ENCODE data around the gene SCAMP5. TPM values are rescaled to one million over a fixed set of nuclear protein-coding genes. Genes with fewer than 3 reads are reported as not detected.

Gene SCAMP5
- total RNA-seq, 1 experiment from 2014 or later, result 7.0 TPM

GRCh38 chr15:75054172-75054897, 59.0 kb downstream of the SCAMP5 start:
- Histone ChIP-seq H3K9me3 (ENCODE audit: low read length) (no peaks in the 10 kb centered on the region), H3K4me1 (ENCODE audit: insufficient read depth, low read length) (no peaks in the 10 kb centered on the region), H3F3A (ENCODE audit: low read length, unreplicated experiment) (no peaks in the 10 kb centered on the region), H3K27me3 (ENCODE audit: low read length) (no peaks in the 10 kb centered on the region), H3K4me2 (ENCODE audit: low read length) (no peak overlapping the region), H4K20me1 (ENCODE audit: low read length) (no peaks in the 10 kb centered on the region), H3K36me3 (ENCODE audit: low read depth, low read length) (no peaks in the 10 kb centered on the region), H3K9me2 (replicated peaks; ENCODE audit: low read length) (no peaks in the 10 kb centered on the region), H3K79me2 (ENCODE audit: low read length) (no peaks in the 10 kb centered on the region), H3K9ac (ENCODE audit: low read length) (no peak overlapping the region), H3K27ac (ENCODE audit: low read length) (no peak overlapping the region), H2AFZ (ENCODE audit: low read length) (no peak overlapping the region), H3K4me3 (ENCODE audit: low read length) (no peak overlapping the region)
- peak; percentile 11; the same call in 1 of the 2 replicates for ATAC-seq
- no peak for TF ChIP-seq EZH2phosphoT487 (IDR thresholded peaks at IDR 0.05; ENCODE audit: borderline replicate concordance, low read length)
- no peak for TF ChIP-seq CTCF (conservative IDR thresholded peaks at IDR 0.05; ENCODE audit: low read depth, low read length)
- no peak for TF ChIP-seq EZH2 (IDR thresholded peaks at IDR 0.05; ENCODE audit: low read length, unreplicated experiment)
- ChIA-PET POLR2A (ENCODE audit: unreplicated experiment) (no interaction called here), CTCF (no interaction called here)
- BruUV-seq (replicated peaks), result no TSS peak
- intact Hi-C loops (cut with micrococcal nuclease), result no loop called here
- no peak for DNase-seq

GRCh38 chr15:75056036-75056435, 60.7 kb downstream of the SCAMP5 start:
- H2AFZ ChIP-seq (ENCODE audit: low read length), result no peak overlapping the region
- no peak overlapping the region for H3K27ac ChIP-seq (ENCODE audit: low read length)
- H3K4me1 ChIP-seq (ENCODE audit: insufficient read depth, low read length), result no peaks in the 10 kb centered on the region
- BruUV-seq (replicated peaks), result no TSS peak
- ChIA-PET POLR2A (ENCODE audit: unreplicated experiment) (no interaction called here), CTCF (no interaction called here)
- intact Hi-C loops (cut with micrococcal nuclease), result no loop called here
- H3K9ac ChIP-seq (ENCODE audit: low read length), result no peak overlapping the region
- TF ChIP-seq EZH2 (IDR thresholded peaks at IDR 0.05; ENCODE audit: low read length, unreplicated experiment) (no peak), EZH2phosphoT487 (IDR thresholded peaks at IDR 0.05; ENCODE audit: borderline replicate concordance, low read length) (no peak), CTCF (conservative IDR thresholded peaks at IDR 0.05; ENCODE audit: low read depth, low read length) (no peak)
- ATAC-seq (no peak), DNase-seq (no peak)
- no peaks in the 10 kb centered on the region for H4K20me1 ChIP-seq (ENCODE audit: low read length)
- no peaks in the 10 kb centered on the region for H3K9me2 ChIP-seq (replicated peaks; ENCODE audit: low read length)
- H3K79me2 ChIP-seq (ENCODE audit: low read length), result no peaks in the 10 kb centered on the region
- H3K27me3 ChIP-seq (ENCODE audit: low read length), result no peaks in the 10 kb centered on the region
- no peaks in the 10 kb centered on the region for H3F3A ChIP-seq (ENCODE audit: low read length, unreplicated experiment)
- no peak overlapping the region for H3K4me2 ChIP-seq (ENCODE audit: low read length)
- H3K36me3 ChIP-seq (ENCODE audit: low read depth, low read length), result no peaks in the 10 kb centered on the region
- H3K9me3 ChIP-seq (ENCODE audit: low read length), result no peaks in the 10 kb centered on the region
- no peak overlapping the region for H3K4me3 ChIP-seq (ENCODE audit: low read length)

GRCh38 chr15:75058127-75058905, 63.0 kb downstream of the SCAMP5 start:
- no peaks in the 10 kb centered on the region for H3K9me3 ChIP-seq (ENCODE audit: low read length)
- no peaks in the 10 kb centered on the region for H4K20me1 ChIP-seq (ENCODE audit: low read length)
- intact Hi-C loops (cut with micrococcal nuclease), result no loop called here
- no peak for TF ChIP-seq EZH2 (IDR thresholded peaks at IDR 0.05; ENCODE audit: low read length, unreplicated experiment)
- TF ChIP-seq EZH2phosphoT487 (IDR thresholded peaks at IDR 0.05; ENCODE audit: borderline replicate concordance, low read length), result no peak
- no peak for TF ChIP-seq CTCF (conservative IDR thresholded peaks at IDR 0.05; ENCODE audit: low read depth, low read length)
- ChIA-PET CTCF (no interaction called here), POLR2A (ENCODE audit: unreplicated experiment) (no interaction called here)
- no peaks in the 10 kb centered on the region for H3K4me1 ChIP-seq (ENCODE audit: insufficient read depth, low read length)
- no TSS peak for BruUV-seq (replicated peaks)
- no peak overlapping the region for H3K27ac ChIP-seq (ENCODE audit: low read length)
- H3K36me3 ChIP-seq (ENCODE audit: low read depth, low read length), result no peaks in the 10 kb centered on the region
- no peak overlapping the region for H2AFZ ChIP-seq (ENCODE audit: low read length)
- no peaks in the 10 kb centered on the region for H3K27me3 ChIP-seq (ENCODE audit: low read length)
- no peak overlapping the region for H3K4me2 ChIP-seq (ENCODE audit: low read length)
- no peak overlapping the region for H3K9ac ChIP-seq (ENCODE audit: low read length)
- ATAC-seq (no peak), DNase-seq (peak; percentile 23)
- no peaks in the 10 kb centered on the region for H3K79me2 ChIP-seq (ENCODE audit: low read length)
- H3K9me2 ChIP-seq (replicated peaks; ENCODE audit: low read length), result no peaks in the 10 kb centered on the region
- no peaks in the 10 kb centered on the region for H3F3A ChIP-seq (ENCODE audit: low read length, unreplicated experiment)
- H3K4me3 ChIP-seq (ENCODE audit: low read length), result no peak overlapping the region

All from PC-3 (cell line).